Stimulated activated naive B cell treated with anti-CD40 and anti-IgM and Interleukin-4, amounts not matched to agents 10 μg/mL and 1 μg/mL and 100 μg/mL, for 72 hours (primary cell): ENCODE measurements around the gene RLF.
"Not testable (repeated sequence)": the region's sequence is repeated elsewhere in the genome, so short reads cannot be mapped to it uniquely, and the experiment has no call there.

ENCODE experiments used
- ATAC-seq, 2 donors: fragments of 150-1000 bp; cut with Tn5 transposase; replicated peaks; 2 replicates each; pipeline ENCODE4 v1.10.0; 2021; ENCODE audit warnings: moderate library complexity in 1 of 2
- DNase-seq: peaks from one replicate; pipeline ENCODE4 v3.0.0; 2021
- H3K27ac Mint-ChIP-seq: one replicate; pipeline ENCODE4 v1.8.0; 2022; ENCODE audit warnings: mild to moderate bottlenecking, mixed read lengths
- H3K27me3 Mint-ChIP-seq, 2 donors: one replicate each; pipeline ENCODE4 v1.8.0; 2022; ENCODE audit warnings: mixed read lengths in 2 of 2
- H3K36me3 Mint-ChIP-seq, 2 donors: one replicate each; pipeline ENCODE4 v1.8.0; 2022; ENCODE audit warnings: mixed read lengths in 2 of 2, mild to moderate bottlenecking in 1 of 2
- H3K4me1 Mint-ChIP-seq, 2 donors: one replicate each; pipeline ENCODE4 v1.8.0; 2022; ENCODE audit warnings: mixed read lengths in 2 of 2, mild to moderate bottlenecking in 1 of 2
- H3K4me3 Mint-ChIP-seq, 2 donors: one replicate each; pipeline ENCODE4 v1.8.0; 2022; ENCODE audit warnings: mild to moderate bottlenecking in 2 of 2, mixed read lengths in 2 of 2, moderate library complexity in 1 of 2
- H3K9me3 Mint-ChIP-seq, 2 donors: one replicate each; pipeline ENCODE4 v1.8.0; 2022; ENCODE audit warnings: mixed read lengths in 2 of 2, mild to moderate bottlenecking in 1 of 2

RLF gene

DNA sequence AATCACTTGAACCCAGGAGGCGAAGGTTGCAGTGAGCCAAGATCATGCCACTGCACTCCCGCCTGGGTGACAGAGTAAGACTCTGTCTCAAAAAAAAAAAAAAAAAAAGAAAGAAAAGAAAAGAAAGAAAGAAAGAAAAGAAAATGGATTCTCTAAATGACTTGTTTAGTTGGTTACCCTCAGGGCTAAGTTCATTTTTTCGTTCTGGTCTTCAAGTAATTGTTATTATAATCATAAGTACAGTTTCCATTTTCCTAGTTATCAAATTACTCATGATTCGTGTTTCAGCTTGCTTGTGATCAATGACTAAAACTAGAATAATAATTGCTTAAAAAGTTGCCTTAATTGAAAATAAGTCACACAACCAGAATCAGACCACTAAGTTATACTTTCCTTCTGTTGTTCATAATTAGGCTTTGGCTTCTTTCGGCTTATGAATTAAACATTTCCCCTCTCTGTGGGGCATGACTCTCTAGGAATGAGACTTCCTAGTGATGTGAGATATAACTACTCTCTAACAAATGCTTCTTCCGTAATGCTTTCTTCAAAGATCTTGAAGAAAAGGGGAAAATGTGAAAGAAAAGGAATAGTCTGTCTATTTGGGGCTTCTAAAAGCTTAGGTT lies 9.6 kb upstream of the RLF start:
- peaks cover 11 to 23% of the 10 kb centered on the region in 2 donors for H3K4me1 Mint-ChIP-seq
- H3K4me3 Mint-ChIP-seq, result no peak overlapping the region

DNA sequence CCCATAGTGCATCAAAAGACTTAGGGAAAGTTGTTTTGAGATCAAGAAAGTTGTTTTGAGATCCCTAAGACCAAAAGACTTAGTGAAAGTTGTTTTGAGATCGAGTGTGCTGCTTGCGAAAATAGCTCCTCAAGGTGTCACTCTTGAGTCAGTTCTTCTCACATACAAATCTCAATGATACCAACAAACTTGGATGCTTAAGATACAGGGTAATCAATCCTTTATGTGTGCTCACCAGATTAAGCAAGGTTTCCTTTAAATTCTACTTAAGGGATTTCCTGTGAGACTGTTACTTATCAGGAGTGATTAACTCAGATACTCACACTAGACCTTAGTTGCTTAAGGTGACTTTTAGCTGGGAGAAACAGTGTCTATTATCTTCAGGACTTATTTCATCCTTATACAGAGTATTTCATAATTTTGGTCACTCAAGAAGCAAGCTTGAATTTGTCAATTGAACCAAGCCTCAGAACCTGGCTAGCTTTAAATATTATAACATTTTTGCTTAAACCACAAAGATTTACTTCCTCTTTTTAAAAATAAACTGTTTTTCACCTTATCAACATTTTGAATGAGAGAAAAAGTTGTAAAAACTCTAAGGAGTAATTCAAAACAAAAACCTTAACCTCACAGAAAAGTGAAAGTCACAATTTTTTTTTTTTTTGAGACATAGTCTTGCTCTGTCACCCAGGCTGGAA lies 8.0 kb upstream of the RLF start:
- H3K4me3 Mint-ChIP-seq, result peak overlapping the region; percentile 72 to 81

More for the DNA sequence above, 9.6 kb upstream of the RLF start:
- no peaks in the 10 kb centered on the region for H3K9me3 Mint-ChIP-seq
- DNase-seq (no peak), ATAC-seq (no peak)
- no peaks in the 10 kb centered on the region for H3K27me3 Mint-ChIP-seq
- no peaks in the 10 kb centered on the region for H3K36me3 Mint-ChIP-seq
- H3K27ac Mint-ChIP-seq, result no peak overlapping the region

GRCh38 chr1:40155135-40155534 lies 6.1 kb upstream of the RLF start:
- Mint-ChIP-seq H3K36me3 (no peaks in the 10 kb centered on the region), H3K4me1 (peaks cover 11 to 23% of the 10 kb centered on the region in 2 donors), H3K27me3 (no peaks in the 10 kb centered on the region), H3K4me3 (no peak overlapping the region), H3K27ac (no peak overlapping the region), H3K9me3 (no peaks in the 10 kb centered on the region)
- DNase-seq, result no peak
- no peak for ATAC-seq

More for the DNA sequence above, 8.0 kb upstream of the RLF start:
- peak overlapping the region; percentile 87 for H3K27ac Mint-ChIP-seq
- H3K4me1 Mint-ChIP-seq, result peaks cover 11 to 23% of the 10 kb centered on the region in 2 donors
- H3K27me3 Mint-ChIP-seq, result no peaks in the 10 kb centered on the region
- ATAC-seq, result peak; percentile 81 to 83
- no peaks in the 10 kb centered on the region for H3K9me3 Mint-ChIP-seq
- no peaks in the 10 kb centered on the region for H3K36me3 Mint-ChIP-seq
- no peak for DNase-seq

DNA sequence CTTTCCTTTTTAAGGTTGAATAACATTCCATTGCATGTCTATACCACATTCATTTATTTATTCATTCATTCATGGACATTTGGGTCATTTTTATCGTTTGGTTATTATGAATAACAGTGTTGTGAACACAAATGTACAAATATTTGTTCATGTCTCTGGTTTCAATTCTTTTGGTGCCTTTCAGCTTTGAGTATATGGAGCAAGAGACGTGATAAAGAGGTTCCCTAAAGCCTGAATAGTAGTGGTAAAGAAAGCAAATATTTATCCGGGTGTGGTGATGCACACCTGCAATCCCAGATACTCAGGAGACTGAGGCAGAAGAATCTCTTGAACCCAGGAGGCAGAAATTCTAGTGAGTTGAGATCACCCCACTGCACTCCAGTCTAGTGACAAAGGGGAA lies 5.3 kb upstream of the RLF start:
- Mint-ChIP-seq H3K27me3 (no peaks in the 10 kb centered on the region), H3K4me1 (peaks cover 13 to 26% of the 10 kb centered on the region in 2 donors), H3K36me3 (no peaks in the 10 kb centered on the region), H3K4me3 (no peak overlapping the region), H3K9me3 (no peaks in the 10 kb centered on the region), H3K27ac (no peak overlapping the region)
- DNase-seq, result no peak
- ATAC-seq, result no peak

- Mint-ChIP-seq H3K9me3 (no peaks in the 10 kb centered on the region), H3K27ac (no peak overlapping the region), H3K27me3 (no peaks in the 10 kb centered on the region), H3K36me3 (peaks cover 2% of the 10 kb centered on the region in 2 donors), H3K4me3 (no peak overlapping the region), H3K4me1 (peaks cover 11 to 13% of the 10 kb centered on the region in 2 donors)
- ATAC-seq (no peak), DNase-seq (no peak)
Measured at GRCh38 chr1:40160806-40161124, 422 bp upstream of the RLF start.

- peaks cover 3 to 4% of the 10 kb centered on the region in 2 donors for H3K36me3 Mint-ChIP-seq
- DNase-seq (no peak), ATAC-seq (no peak)
- no peaks in the 10 kb centered on the region for H3K27me3 Mint-ChIP-seq
- H3K9me3 Mint-ChIP-seq, result no peaks in the 10 kb centered on the region
- no peak overlapping the region for H3K4me3 Mint-ChIP-seq
- no peak overlapping the region for H3K27ac Mint-ChIP-seq
- H3K4me1 Mint-ChIP-seq, result peaks cover 13 to 16% of the 10 kb centered on the region in 2 donors
Measured at GRCh38 chr1:40161888-40162397, 756 bp downstream of the RLF start.

DNA sequence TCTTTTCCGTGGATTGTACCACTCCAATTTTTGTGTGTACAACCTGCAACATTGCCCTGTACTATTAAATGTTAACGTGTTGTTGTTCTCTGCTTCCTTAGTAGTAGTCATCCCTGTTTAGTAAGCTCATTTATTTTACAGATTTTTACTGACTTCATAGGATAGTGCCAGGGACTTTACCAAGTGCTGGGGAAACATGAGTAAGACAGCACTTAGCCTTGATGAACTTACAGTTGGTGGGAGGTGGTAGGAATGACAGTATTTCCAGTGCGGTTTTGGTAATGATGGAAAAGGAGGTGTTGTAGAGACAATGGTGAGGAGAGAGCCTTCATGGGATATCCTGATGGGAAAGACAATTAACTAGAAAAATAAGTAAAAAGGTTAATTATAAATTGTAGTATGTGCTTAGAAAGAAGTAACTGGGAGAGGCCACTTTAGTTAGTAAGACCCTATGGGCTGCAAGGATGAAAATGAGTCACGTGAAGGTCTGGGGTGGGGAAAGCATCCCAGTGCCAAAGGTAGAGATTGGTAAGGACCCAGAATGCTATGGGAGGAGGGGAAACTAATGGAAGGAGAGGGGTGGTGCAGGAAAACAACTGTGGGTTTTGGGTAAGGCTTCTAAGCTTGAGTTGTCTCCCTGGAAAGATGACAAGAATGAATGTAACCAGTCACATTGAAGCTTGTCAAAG lies 1.7 kb downstream of the RLF start:
- ATAC-seq (no peak), DNase-seq (no peak)
- H3K36me3 Mint-ChIP-seq, result peaks cover 3 to 10% of the 10 kb centered on the region in 2 donors
- H3K27ac Mint-ChIP-seq, result no peak overlapping the region
- H3K9me3 Mint-ChIP-seq, result no peaks in the 10 kb centered on the region
- H3K27me3 Mint-ChIP-seq, result no peaks in the 10 kb centered on the region
- H3K4me1 Mint-ChIP-seq, result peaks cover 19 to 24% of the 10 kb centered on the region in 2 donors
- no peak overlapping the region for H3K4me3 Mint-ChIP-seq

- Mint-ChIP-seq H3K27ac (peak overlapping the region; percentile 32), H3K4me3 (no peak overlapping the region), H3K9me3 (no peaks in the 10 kb centered on the region), H3K36me3 (peaks cover 3 to 10% of the 10 kb centered on the region in 2 donors), H3K4me1 (peaks cover 16 to 19% of the 10 kb centered on the region in 2 donors), H3K27me3 (no peaks in the 10 kb centered on the region)
- DNase-seq (no peak), ATAC-seq (no peak)
Measured at GRCh38 chr1:40167317-40167716, 6.1 kb downstream of the RLF start.

- no peak for DNase-seq
- Mint-ChIP-seq H3K4me1 (peaks cover 11 to 23% of the 10 kb centered on the region in 2 donors), H3K36me3 (peaks cover 0 to 5% of the 10 kb centered on the region in 2 donors), H3K27ac (no peak overlapping the region), H3K9me3 (no peaks in the 10 kb centered on the region), H3K27me3 (no peaks in the 10 kb centered on the region), H3K4me3 (no peak overlapping the region)
- no peak for ATAC-seq
Measured at GRCh38 chr1:40171036-40171435, 9.8 kb downstream of the RLF start.

- Mint-ChIP-seq H3K4me1 (peaks cover 16 to 23% of the 10 kb centered on the region in 2 donors), H3K9me3 (peaks cover 0 to 3% of the 10 kb centered on the region in 2 donors), H3K27me3 (no peaks in the 10 kb centered on the region), H3K36me3 (peaks cover 7 to 9% of the 10 kb centered on the region in 2 donors), H3K27ac (no peak overlapping the region), H3K4me3 (no peak overlapping the region)
- ATAC-seq, result no peak
- no peak for DNase-seq
Measured at GRCh38 chr1:40174788-40175187, 13.6 kb downstream of the RLF start.

GRCh38 chr1:40176989-40177388 lies 15.8 kb downstream of the RLF start:
- not testable (repeated sequence) for H3K27ac Mint-ChIP-seq, ATAC-seq, H3K27me3 Mint-ChIP-seq, DNase-seq, H3K9me3 Mint-ChIP-seq, H3K4me3 Mint-ChIP-seq
- Mint-ChIP-seq H3K36me3 (peaks cover 8 to 18% of the 10 kb centered on the region in 2 donors), H3K4me1 (peaks cover 26 to 38% of the 10 kb centered on the region in 2 donors)

DNA sequence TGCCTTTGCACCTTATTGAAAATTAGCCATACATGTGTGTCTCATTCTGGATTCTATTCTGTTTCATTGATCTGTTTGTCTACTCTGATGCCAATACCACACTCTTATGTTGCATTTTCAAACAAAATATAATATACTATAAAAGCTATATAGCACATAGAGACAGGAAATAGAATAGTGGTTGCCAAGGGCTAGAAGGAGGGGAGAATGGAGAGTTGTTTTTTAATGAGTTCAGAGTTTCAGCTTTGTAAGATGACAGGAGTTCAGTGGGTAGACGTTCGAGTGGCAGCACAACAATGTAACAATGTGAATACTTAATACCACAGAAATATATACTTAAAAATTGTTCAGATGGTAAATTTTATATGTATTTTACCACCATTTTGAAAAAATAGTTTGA lies 17.0 kb downstream of the RLF start:
- peaks cover 8 to 18% of the 10 kb centered on the region in 2 donors for H3K36me3 Mint-ChIP-seq
- H3K9me3 Mint-ChIP-seq, result peaks cover 0 to 6% of the 10 kb centered on the region in 2 donors
- ATAC-seq (no peak), DNase-seq (no peak)
- H3K4me1 Mint-ChIP-seq, result peaks cover 33 to 45% of the 10 kb centered on the region in 2 donors
- H3K27ac Mint-ChIP-seq, result no peak overlapping the region
- H3K4me3 Mint-ChIP-seq, result no peak overlapping the region
- H3K27me3 Mint-ChIP-seq, result no peaks in the 10 kb centered on the region

- Mint-ChIP-seq H3K9me3 (peaks cover 0 to 6% of the 10 kb centered on the region in 2 donors), H3K36me3 (peaks cover 8 to 18% of the 10 kb centered on the region in 2 donors), H3K4me3 (no peak overlapping the region), H3K4me1 (peaks cover 41 to 54% of the 10 kb centered on the region in 2 donors), H3K27me3 (no peaks in the 10 kb centered on the region), H3K27ac (no peak overlapping the region)
- no peak for ATAC-seq
- DNase-seq, result no peak
Measured at GRCh38 chr1:40179496-40180089, 18.4 kb downstream of the RLF start.

- Mint-ChIP-seq H3K4me3 (no peak overlapping the region), H3K9me3 (peaks cover 0 to 6% of the 10 kb centered on the region in 2 donors), H3K27ac (peak overlapping the region; percentile 7), H3K36me3 (peaks cover 8 to 16% of the 10 kb centered on the region in 2 donors), H3K27me3 (no peaks in the 10 kb centered on the region), H3K4me1 (peaks cover 47 to 69% of the 10 kb centered on the region in 2 donors)
- DNase-seq (no peak), ATAC-seq (peak; percentile 17)
Measured at GRCh38 chr1:40183055-40183710, 22.0 kb downstream of the RLF start.
